CD4-positive, alpha-beta T cell treated with Interleukin-6 for 4 hours (primary cell): Measurements from ENCODE around the gene MAPK11.
A peak's percentile ranks its signal among the peaks of the same experiment; 100 is the strongest.
"Not testable (repeated sequence)": the region's sequence is repeated elsewhere in the genome, so short reads cannot be mapped to it uniquely, and the experiment has no call there.

Experiments used
- DNase-seq: peaks from one replicate; pipeline ENCODE4 v3.0.0-alpha.2; 2020; ENCODE audit warnings: mixed read lengths

Gene MAPK11

GRCh38 chr22:50275181-50276055, 5.2 kb upstream of the MAPK11 start:
- no peak for DNase-seq

- no peak for DNase-seq
Measured at GRCh38 chr22:50274771-50275170, 4.6 kb upstream of the MAPK11 start.

- DNase-seq: peak; percentile 68
Measured at GRCh38 chr22:50274311-50274710, 4.1 kb upstream of the MAPK11 start.

GRCh38 chr22:50273781-50274180, 3.6 kb upstream of the MAPK11 start:
- not testable (repeated sequence) for DNase-seq

- not testable (repeated sequence) for DNase-seq
Measured at GRCh38 chr22:50273352-50273751, 3.2 kb upstream of the MAPK11 start.

- DNase-seq: no peak
Measured at GRCh38 chr22:50272044-50272802, 2.0 kb upstream of the MAPK11 start.

- peak; percentile 73 for DNase-seq
Measured at GRCh38 chr22:50271519-50271970, 1.4 kb upstream of the MAPK11 start.

- peak; percentile 75 for DNase-seq
Measured at GRCh38 chr22:50270666-50271394, 650 bp upstream of the MAPK11 start.

GRCh38 chr22:50269573-50269969, 609 bp downstream of the MAPK11 start:
- DNase-seq: no peak

- no peak for DNase-seq
Measured at GRCh38 chr22:50268655-50269113, 1.5 kb downstream of the MAPK11 start.

GRCh38 chr22:50267591-50268390, 2.4 kb downstream of the MAPK11 start:
- peak; percentile 65 for DNase-seq

- DNase-seq: no peak
Measured at GRCh38 chr22:50266994-50267393, 3.2 kb downstream of the MAPK11 start.

- no peak for DNase-seq
Measured at GRCh38 chr22:50264946-50265669, 5.1 kb downstream of the MAPK11 start.

GRCh38 chr22:50264104-50264745, 6.0 kb downstream of the MAPK11 start:
- DNase-seq: no peak

- no peak for DNase-seq
Measured at GRCh38 chr22:50262973-50263617, 7.1 kb downstream of the MAPK11 start.

GRCh38 chr22:50262460-50262911, 7.7 kb downstream of the MAPK11 start:
- no peak for DNase-seq

GRCh38 chr22:50261615-50262459, 8.3 kb downstream of the MAPK11 start, which contains the start of gene MAPK12:
Gene MAPK12, minus strand, starts transcription at chr22:50261683. Its CDS starts 174 bp downstream, at chr22:50261509.
- DNase-seq: no peak

- no peak for DNase-seq
Measured at GRCh38 chr22:50260801-50261614, 9.2 kb downstream of the MAPK11 start.
